HUES6 (cell line): ENCODE measurements around the gene TNFSF9.
A peak's percentile ranks its signal among the peaks of the same experiment; 100 is the strongest.
"Not testable (repeated sequence)": the region's sequence is repeated elsewhere in the genome, so short reads cannot be mapped to it uniquely, and the experiment has no call there.

Experiments
- H3K27ac ChIP-seq: 2 replicates; pipeline ENCODE4 v1.7.0; 2013; ENCODE audit warnings: low read depth, mild to moderate bottlenecking, low read length, inconsistent platforms
- H3K27me3 ChIP-seq: 2 replicates; pipeline ENCODE4 v1.6.1; 2013; ENCODE audit warnings: low read length; ENCODE audit not compliant: control insufficient read depth, insufficient read depth
- H3K36me3 ChIP-seq: 2 replicates; pipeline ENCODE4 v1.6.1; 2013; ENCODE audit warnings: low read length; ENCODE audit not compliant: control insufficient read depth, insufficient read depth
- H3K4me1 ChIP-seq: 2 replicates; pipeline ENCODE4 v1.6.1; 2013; ENCODE audit warnings: low read length; ENCODE audit not compliant: control insufficient read depth, insufficient read depth
- H3K4me3 ChIP-seq: 2 replicates; pipeline ENCODE4 v1.5.1; 2013; ENCODE audit warnings: low read depth, low read length
- H3K9ac ChIP-seq: one replicate; pipeline ENCODE4 v1.6.1; 2013; ENCODE audit warnings: mild to moderate bottlenecking, low read length
- H3K9me3 ChIP-seq: 2 replicates; pipeline ENCODE4 v1.6.1; 2013; ENCODE audit warnings: low read depth, low read length; ENCODE audit not compliant: control insufficient read depth, insufficient read depth

TNFSF9 gene

DNA sequence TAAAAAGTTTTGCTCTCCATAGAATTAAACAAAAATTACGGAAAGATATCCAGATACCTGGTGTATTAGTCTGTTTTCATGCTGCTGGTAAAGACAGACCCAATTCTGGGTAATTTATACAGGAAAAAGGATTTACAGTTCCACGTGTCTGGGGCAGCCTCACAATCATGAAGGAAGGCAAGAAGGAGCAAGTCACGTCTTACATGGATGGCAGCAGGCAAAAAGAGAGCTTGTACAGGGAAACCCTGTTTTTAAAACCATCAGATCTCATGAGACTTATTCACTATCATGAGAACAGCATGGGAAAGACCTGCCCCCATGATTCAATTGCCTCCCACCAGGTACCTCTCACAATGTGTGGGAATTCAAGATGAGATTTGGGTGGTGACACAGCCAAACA, 35.9 kb downstream of the TNFSF9 start:
- not testable (repeated sequence) for H3K36me3 ChIP-seq, H3K4me3 ChIP-seq, H3K27ac ChIP-seq, H3K9ac ChIP-seq, H3K4me1 ChIP-seq, H3K27me3 ChIP-seq
- H3K9me3 ChIP-seq, result peaks cover 32% of the 10 kb centered on the region

DNA sequence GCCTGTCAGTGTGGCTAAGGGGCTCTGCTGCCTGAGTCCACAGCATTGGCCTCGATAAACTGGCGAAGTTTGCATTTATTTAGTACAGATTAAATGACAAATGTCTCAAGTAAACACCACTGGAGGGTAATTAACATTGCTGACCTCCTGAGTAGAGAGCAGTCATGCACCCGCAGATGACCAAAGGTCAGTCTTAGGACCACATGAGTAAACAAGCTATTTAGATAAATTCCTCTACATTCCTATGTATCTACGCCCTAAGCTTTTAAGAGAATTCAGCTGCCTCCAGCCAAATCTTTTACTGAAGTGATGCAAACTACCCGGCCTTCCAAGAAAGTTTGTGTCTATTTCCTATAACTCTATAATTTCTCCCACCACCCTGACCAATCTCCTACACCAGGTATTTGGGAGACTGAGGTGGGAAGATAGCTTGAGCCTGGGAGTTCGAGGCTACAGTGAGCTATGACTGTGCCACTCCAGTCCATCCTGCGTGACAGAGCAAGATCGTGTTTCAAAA, 37.2 kb downstream of the TNFSF9 start:
- Histone ChIP-seq H3K27me3 (no peaks in the 10 kb centered on the region), H3K9ac (no peak overlapping the region), H3K9me3 (peaks cover 32% of the 10 kb centered on the region), H3K4me1 (peaks cover 7% of the 10 kb centered on the region; the same call in 1 of the 2 replicates), H3K36me3 (no peaks in the 10 kb centered on the region), H3K4me3 (no peak overlapping the region), H3K27ac (no peak overlapping the region)

GRCh38 chr19:6568816-6569215, 38.0 kb downstream of the TNFSF9 start:
- H3K9ac ChIP-seq, result no peak overlapping the region
- no peak overlapping the region for H3K27ac ChIP-seq
- no peaks in the 10 kb centered on the region for H3K27me3 ChIP-seq
- H3K36me3 ChIP-seq, result no peaks in the 10 kb centered on the region
- peaks cover 28% of the 10 kb centered on the region for H3K9me3 ChIP-seq
- no peak overlapping the region for H3K4me3 ChIP-seq
- peaks cover 11% of the 10 kb centered on the region; the same call in 1 of the 2 replicates for H3K4me1 ChIP-seq

DNA sequence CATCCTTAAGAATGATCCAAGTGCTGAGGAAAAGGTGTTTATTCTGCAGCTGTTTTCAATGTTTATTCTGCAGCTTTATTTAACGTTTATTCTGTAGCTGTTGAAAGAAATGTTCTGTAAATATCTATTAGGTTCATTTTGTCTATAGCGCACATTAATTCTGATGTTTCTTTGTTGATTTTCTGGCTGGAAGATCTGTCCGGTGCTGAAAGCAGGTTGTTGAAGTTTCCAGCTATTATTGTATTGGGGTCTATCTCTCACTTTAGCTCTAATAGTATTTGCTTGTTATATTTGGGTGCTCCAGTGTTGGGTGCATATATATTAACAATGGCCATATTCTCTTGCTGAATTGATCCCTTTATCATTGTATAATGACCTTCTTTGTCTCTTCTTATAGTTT, 39.9 kb downstream of the TNFSF9 start:
- H3K4me1 ChIP-seq, result peaks cover 22% of the 10 kb centered on the region; the same call in 1 of the 2 replicates

GRCh38 chr19:6571167-6571566, 40.3 kb downstream of the TNFSF9 start:
- no peak overlapping the region for H3K4me3 ChIP-seq
- no peaks in the 10 kb centered on the region for H3K27me3 ChIP-seq
- H3K27ac ChIP-seq, result no peak overlapping the region
- no peak overlapping the region for H3K9ac ChIP-seq
- H3K36me3 ChIP-seq, result no peaks in the 10 kb centered on the region
- peaks cover 26% of the 10 kb centered on the region; the same call in 1 of the 2 replicates for H3K4me1 ChIP-seq
- peaks cover 16% of the 10 kb centered on the region for H3K9me3 ChIP-seq

More for the DNA sequence above, 39.9 kb downstream of the TNFSF9 start:
- Histone ChIP-seq H3K27me3 (no peaks in the 10 kb centered on the region), H3K36me3 (no peaks in the 10 kb centered on the region), H3K9ac (no peak overlapping the region), H3K9me3 (peaks cover 17% of the 10 kb centered on the region), H3K27ac (no peak overlapping the region), H3K4me3 (no peak overlapping the region)

- Histone ChIP-seq H3K4me3 (no peak overlapping the region), H3K4me1 (peaks cover 27% of the 10 kb centered on the region; the same call in 1 of the 2 replicates), H3K9me3 (peaks cover 8% of the 10 kb centered on the region), H3K36me3 (no peaks in the 10 kb centered on the region), H3K27ac (no peak overlapping the region), H3K27me3 (no peaks in the 10 kb centered on the region), H3K9ac (no peak overlapping the region)
These were observed 41.4 kb downstream of the TNFSF9 start for GRCh38 chr19:6572217-6572616.

- no peak overlapping the region for H3K9ac ChIP-seq
- H3K36me3 ChIP-seq, result no peaks in the 10 kb centered on the region
- no peak overlapping the region for H3K27ac ChIP-seq
- H3K27me3 ChIP-seq, result no peaks in the 10 kb centered on the region
- H3K4me1 ChIP-seq, result peaks cover 33% of the 10 kb centered on the region; the same call in 1 of the 2 replicates
- H3K9me3 ChIP-seq, result peaks cover 18% of the 10 kb centered on the region
- H3K4me3 ChIP-seq, result no peak overlapping the region
These were observed 42.5 kb downstream of the TNFSF9 start for GRCh38 chr19:6573350-6573749.

DNA sequence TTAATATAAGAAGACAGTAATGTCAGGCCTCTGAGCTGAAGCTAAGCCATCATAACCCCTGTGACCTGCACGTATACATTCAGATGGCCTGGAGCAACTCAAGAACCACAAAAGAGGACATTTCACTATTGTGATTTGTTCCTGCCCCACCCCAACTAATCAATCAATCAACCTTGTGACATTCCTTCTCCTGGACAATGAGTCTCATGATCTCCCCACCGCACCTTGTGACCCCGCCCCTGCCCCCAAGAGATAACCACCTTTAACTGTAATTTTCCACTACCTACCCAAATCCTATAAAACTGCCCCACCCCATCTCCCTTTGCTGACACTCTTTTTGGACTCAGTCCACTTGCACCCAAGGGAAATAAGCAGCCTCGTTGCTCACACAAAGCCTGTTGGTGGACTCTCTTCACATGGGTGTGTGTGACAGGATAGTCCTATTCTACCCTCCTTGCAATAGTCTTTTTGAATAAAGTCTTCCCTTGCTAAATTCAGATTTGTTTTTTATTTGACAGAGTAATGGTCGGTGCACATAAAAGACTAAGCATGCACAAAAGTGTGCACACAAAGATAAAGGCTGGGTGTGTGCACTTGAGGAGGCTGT, 46.1 kb downstream of the TNFSF9 start:
- H3K27ac ChIP-seq, result peak overlapping the region; percentile 88; the same call in 1 of the 2 replicates

DNA sequence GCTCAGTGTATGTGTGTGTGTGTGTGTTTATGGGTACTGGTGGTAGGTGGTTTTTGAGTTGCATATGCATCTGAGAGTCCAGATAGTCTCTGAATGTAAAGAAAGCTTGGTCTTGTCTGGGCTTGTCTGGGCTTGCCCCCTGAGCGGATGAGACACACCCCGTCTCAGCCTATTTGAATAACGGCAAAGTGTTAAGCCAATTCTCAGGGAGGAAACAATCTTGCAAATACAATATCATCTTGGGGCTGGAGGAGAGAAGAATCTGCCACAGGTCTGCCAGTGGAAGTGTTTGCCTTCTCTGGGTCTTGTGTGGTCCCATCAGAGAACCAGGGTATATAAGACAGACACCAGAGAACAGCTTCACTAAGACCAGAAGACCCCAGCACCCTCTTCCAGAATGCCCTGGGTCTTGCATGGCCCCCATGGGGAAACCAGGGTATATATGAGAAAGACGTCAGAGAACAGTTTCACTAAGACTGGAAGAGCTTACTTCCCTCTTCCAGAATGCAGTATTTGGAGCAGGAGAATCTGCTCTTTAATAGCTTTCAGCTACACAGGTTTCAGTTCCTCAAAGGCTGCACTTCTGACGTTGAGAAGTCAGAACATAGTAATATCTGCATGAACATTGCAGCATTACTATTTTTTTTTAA, 46.8 kb downstream of the TNFSF9 start:
- Histone ChIP-seq H3K36me3 (no peaks in the 10 kb centered on the region), H3K9ac (peak overlapping the region; percentile 79), H3K27me3 (no peaks in the 10 kb centered on the region), H3K27ac (peak overlapping the region; percentile 88; the same call in 1 of the 2 replicates), H3K4me1 (peaks cover 27% of the 10 kb centered on the region; the same call in 1 of the 2 replicates), H3K9me3 (peaks cover 22% of the 10 kb centered on the region), H3K4me3 (no peak overlapping the region)

More for the DNA sequence above, 46.1 kb downstream of the TNFSF9 start:
- Histone ChIP-seq H3K9me3 (peaks cover 22% of the 10 kb centered on the region), H3K4me1 (peaks cover 33% of the 10 kb centered on the region; the same call in 1 of the 2 replicates), H3K4me3 (no peak overlapping the region), H3K9ac (peak overlapping the region; percentile 79), H3K27me3 (no peaks in the 10 kb centered on the region), H3K36me3 (no peaks in the 10 kb centered on the region)

DNA sequence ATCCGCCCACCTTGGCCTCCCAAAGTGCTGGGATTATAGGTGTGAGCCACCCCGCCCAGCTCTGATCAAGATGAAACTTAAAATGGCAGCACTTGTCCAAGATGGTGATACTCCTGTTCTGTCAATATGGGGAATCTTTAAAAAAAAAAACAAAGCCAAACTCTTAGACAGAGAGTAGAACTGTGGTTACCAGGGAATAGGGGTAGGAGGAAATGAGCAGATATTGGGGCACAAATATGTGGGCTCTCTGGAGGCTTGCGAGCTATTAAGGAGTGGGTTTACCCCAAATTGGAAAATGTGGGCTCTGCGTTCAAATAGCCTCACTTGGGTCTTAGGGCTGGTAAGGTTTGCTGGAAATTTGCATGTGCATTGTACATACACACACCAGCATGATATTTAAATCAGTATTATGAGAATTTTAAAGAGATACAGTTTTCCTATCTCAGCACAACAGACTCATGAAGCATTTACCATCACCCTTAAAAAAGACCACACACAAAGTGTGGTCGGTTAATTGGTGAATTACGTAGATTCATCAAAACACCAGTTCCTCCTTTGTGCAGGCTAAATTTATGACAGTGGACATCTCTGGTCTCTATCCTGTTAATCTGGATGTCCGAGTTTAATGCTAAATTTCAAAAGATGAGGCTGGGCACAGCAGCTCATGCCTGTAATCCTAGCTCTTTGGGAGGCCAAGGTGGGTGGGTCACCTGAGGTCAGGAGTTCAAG, 48.8 kb downstream of the TNFSF9 start:
- H3K9ac ChIP-seq, result no peak overlapping the region
- H3K4me1 ChIP-seq, result peaks cover 18% of the 10 kb centered on the region; the same call in 1 of the 2 replicates
- H3K4me3 ChIP-seq, result no peak overlapping the region
- no peaks in the 10 kb centered on the region for H3K36me3 ChIP-seq
- no peak overlapping the region for H3K27ac ChIP-seq
- peaks cover 22% of the 10 kb centered on the region for H3K9me3 ChIP-seq
- no peaks in the 10 kb centered on the region for H3K27me3 ChIP-seq
